SH-SY5Y (cell line): ENCODE measurements around the gene NKX2-2.

Experiments used
- GATA2 ChIP-seq: IDR thresholded peaks from 2 replicates; pipeline ENCODE4 v1.6.1; 2011; ENCODE audit warnings: mild to moderate bottlenecking, low read depth, low read length
- GATA3 ChIP-seq: IDR thresholded peaks from 2 replicates; pipeline ENCODE4 v1.6.1; 2011; ENCODE audit warnings: low read depth, mild to moderate bottlenecking, low read length, moderate library complexity

DNA sequence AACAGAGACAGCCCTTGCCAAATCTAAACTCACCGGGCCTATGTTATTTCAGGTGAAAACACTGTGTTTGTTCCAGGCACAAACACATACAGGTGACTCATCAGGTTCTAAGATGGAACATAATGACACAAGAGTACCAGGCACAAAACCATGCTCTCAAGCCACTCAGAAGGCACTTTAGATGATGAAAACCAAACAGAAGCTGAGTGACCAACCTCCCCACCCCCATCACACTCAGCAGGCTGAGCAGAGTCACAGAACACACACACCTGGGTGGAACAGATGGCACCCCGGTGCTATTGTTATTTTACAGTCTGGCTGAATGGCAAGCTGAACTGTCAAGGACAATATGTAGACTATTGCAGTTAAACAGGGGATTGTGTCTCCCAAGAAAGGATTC is 20.6 kb upstream of the NKX2-2 start:
- no peak for TF ChIP-seq GATA2
- no peak for TF ChIP-seq GATA3
